ENCODE results near the gene HECTD2. TPM values are rescaled to one million over a fixed set of nuclear protein-coding genes. Genes with fewer than 3 reads are reported as not detected.

Gene HECTD2
- total RNA-seq, 1 experiment from 2014 or later: 5.2 TPM

GRCh38 chr10:91472911-91473310 lies 62.8 kb downstream of the HECTD2 start:
- no peak overlapping the region for H2AFZ ChIP-seq
- no peak for DNase-seq
- no peaks in the 10 kb centered on the region for H3F3A ChIP-seq (ENCODE audit: insufficient read depth, low read depth)
- H3K27me3 ChIP-seq (ENCODE audit: insufficient read depth, low read depth): no peaks in the 10 kb centered on the region
- no peaks in the 10 kb centered on the region for H3K79me2 ChIP-seq (ENCODE audit: low read depth)
- ChIA-PET CTCF (no interaction called here), POLR2A (ENCODE audit: unreplicated experiment) (no interaction called here)
- no peak overlapping the region for H3K4me3 ChIP-seq
- no peaks in the 10 kb centered on the region for H3K36me3 ChIP-seq (ENCODE audit: low read depth)
- TF ChIP-seq CTCF (conservative IDR thresholded peaks at IDR 0.05): no peak
- TF ChIP-seq EZH2 (IDR thresholded peaks at IDR 0.05; ENCODE audit: low read depth): no peak
- H3K27ac ChIP-seq: no peak overlapping the region
- no TSS peak for BruUV-seq (replicated peaks)
- no peaks in the 10 kb centered on the region for H3K9me3 ChIP-seq (ENCODE audit: insufficient read depth, low read depth)
- no peaks in the 10 kb centered on the region for H3K9me2 ChIP-seq (ENCODE audit: insufficient read depth)
- intact Hi-C loops (cut with micrococcal nuclease; ENCODE audit: unreplicated experiment): no loop called here
- H3K4me2 ChIP-seq: no peak overlapping the region
- no peaks in the 10 kb centered on the region for H4K20me1 ChIP-seq (ENCODE audit: insufficient read depth)
- H3K4me1 ChIP-seq (replicated peaks; ENCODE audit: insufficient read depth): no peaks in the 10 kb centered on the region

- H3K9me2 ChIP-seq (ENCODE audit: insufficient read depth): no peaks in the 10 kb centered on the region
- no peaks in the 10 kb centered on the region for H3F3A ChIP-seq (ENCODE audit: insufficient read depth, low read depth)
- H3K9me3 ChIP-seq (ENCODE audit: insufficient read depth, low read depth): no peaks in the 10 kb centered on the region
- H2AFZ ChIP-seq: no peak overlapping the region
- H4K20me1 ChIP-seq (ENCODE audit: insufficient read depth): no peaks in the 10 kb centered on the region
- H3K79me2 ChIP-seq (ENCODE audit: low read depth): no peaks in the 10 kb centered on the region
- DNase-seq: no peak
- H3K27me3 ChIP-seq (ENCODE audit: insufficient read depth, low read depth): no peaks in the 10 kb centered on the region
- intact Hi-C loops (cut with micrococcal nuclease; ENCODE audit: unreplicated experiment): no loop called here
- no peak for TF ChIP-seq EZH2 (IDR thresholded peaks at IDR 0.05; ENCODE audit: low read depth)
- TF ChIP-seq CTCF (conservative IDR thresholded peaks at IDR 0.05): no peak
- ChIA-PET CTCF (no interaction called here), POLR2A (ENCODE audit: unreplicated experiment) (no interaction called here)
- H3K4me2 ChIP-seq: no peak overlapping the region
- no peaks in the 10 kb centered on the region for H3K36me3 ChIP-seq (ENCODE audit: low read depth)
- no peak overlapping the region for H3K4me3 ChIP-seq
- H3K27ac ChIP-seq: no peak overlapping the region
- H3K4me1 ChIP-seq (replicated peaks; ENCODE audit: insufficient read depth): no peaks in the 10 kb centered on the region
- BruUV-seq (replicated peaks): no TSS peak
Measured at GRCh38 chr10:91474009-91474408, 63.9 kb downstream of the HECTD2 start.

GRCh38 chr10:91477236-91477635 lies 67.1 kb downstream of the HECTD2 start:
- H3K9me3 ChIP-seq (ENCODE audit: insufficient read depth, low read depth): no peaks in the 10 kb centered on the region
- no peaks in the 10 kb centered on the region for H3K9me2 ChIP-seq (ENCODE audit: insufficient read depth)
- H3K27ac ChIP-seq: no peak overlapping the region
- H4K20me1 ChIP-seq (ENCODE audit: insufficient read depth): no peaks in the 10 kb centered on the region
- H3K4me2 ChIP-seq: no peak overlapping the region
- BruUV-seq (replicated peaks): no TSS peak
- no peaks in the 10 kb centered on the region for H3K27me3 ChIP-seq (ENCODE audit: insufficient read depth, low read depth)
- H3K79me2 ChIP-seq (ENCODE audit: low read depth): no peaks in the 10 kb centered on the region
- POLR2A ChIA-PET (ENCODE audit: unreplicated experiment): no interaction called here
- H3F3A ChIP-seq (ENCODE audit: insufficient read depth, low read depth): no peaks in the 10 kb centered on the region
- intact Hi-C loops (cut with micrococcal nuclease; ENCODE audit: unreplicated experiment): no loop called here
- H3K4me1 ChIP-seq (replicated peaks; ENCODE audit: insufficient read depth): no peaks in the 10 kb centered on the region
- no peaks in the 10 kb centered on the region for H3K36me3 ChIP-seq (ENCODE audit: low read depth)
- DNase-seq: no peak
- no peak overlapping the region for H2AFZ ChIP-seq
- CTCF ChIA-PET: interaction anchor here (0.6 kb wide), 2 partner anchors 195 to 265 kb away, joined by 3 to 4 read pairs; no protein-coding TSS in a partner anchor
- TF ChIP-seq EZH2 (IDR thresholded peaks at IDR 0.05; ENCODE audit: low read depth) (no peak), CTCF (conservative IDR thresholded peaks at IDR 0.05) (no peak)
- no peak overlapping the region for H3K4me3 ChIP-seq
